Aorta (tissue), 5 donors: ENCODE results near the gene GRHL1. TPM values are rescaled to one million over a fixed set of nuclear protein-coding genes. Genes with fewer than 3 reads are reported as not detected.
A peak's percentile ranks its signal among the peaks of the same experiment; 100 is the strongest.

ENCODE experiments used
- ATAC-seq: fragments of 200-7000 bp; cut with Tn5 transposase; one replicate; pipeline ENCODE4 v1.9.1; 2022; ENCODE audit warnings: moderate library complexity; ENCODE audit not compliant: low FRiP score
- DNase-seq, 2 donors: peaks; one replicate each; pipeline ENCODE4 v3.0.0-alpha.2; 2020
- H3K27ac ChIP-seq, 2 donors: one replicate each; pipeline ENCODE4 v1.5.1; 2013; ENCODE audit warnings: low read length in 2 of 2, mild to moderate bottlenecking in 2 of 2, moderate library complexity in 2 of 2, control low read depth in 1 of 2, inconsistent platforms in 1 of 2, low read depth in 1 of 2
- H3K27me3 ChIP-seq, 2 donors: one replicate each; pipeline ENCODE4 v1.6.1; 2013; ENCODE audit warnings: control low read depth in 1 of 2, low read length in 1 of 2, mild to moderate bottlenecking in 1 of 2, moderate library complexity in 1 of 2; ENCODE audit not compliant: insufficient read depth in 2 of 2, control insufficient read depth in 1 of 2
- H3K36me3 ChIP-seq, 2 donors: one replicate each; pipeline ENCODE4 v1.6.1; 2013; ENCODE audit warnings: control low read depth in 1 of 2, low read length in 1 of 2, mild to moderate bottlenecking in 1 of 2; ENCODE audit not compliant: insufficient read depth in 2 of 2, control insufficient read depth in 1 of 2
- H3K4me1 ChIP-seq, 2 donors: one replicate each; pipeline ENCODE4 v1.6.1; 2013; ENCODE audit warnings: low read length in 2 of 2, control low read depth in 1 of 2, mild to moderate bottlenecking in 1 of 2, moderate library complexity in 1 of 2; ENCODE audit not compliant: insufficient read depth in 2 of 2, control insufficient read depth in 1 of 2
- H3K4me3 ChIP-seq, 2 donors: one replicate each; pipeline ENCODE4 v1.5.1; 2013; ENCODE audit warnings: low read length in 2 of 2, control low read depth in 1 of 2, mild to moderate bottlenecking in 1 of 2
- H3K9me3 ChIP-seq: one replicate; pipeline ENCODE4 v1.6.1; 2013; ENCODE audit warnings: mild to moderate bottlenecking, low read length; ENCODE audit not compliant: control insufficient read depth
- WGBS, 2 donors: extraction: QIAGEN DNeasy Blood & Tissue Kit; methylation state at CpG; one replicate each; pipeline ENCODE4 v1.1.7; 2013; 5-methylcytosine and 5-hydroxymethylcytosine counted together
- intact Hi-C, 2 donors: fragments of 100-400 bp; cut with DNase I; formaldehyde crosslinking; loops; one replicate each; pipeline versions ENCODE4 v1.14.2 to v1.15.0; 2022
- polyA plus RNA-seq, 2 donors: library from polyadenylated mRNA; stranded (reverse); fragments of 200-250 nt; gene quantifications; one replicate each; pipeline ENCODE4 v1.2.3, GENCODE V29; 2013
- total RNA-seq, 2 donors: library from RNA; stranded (reverse); fragmentation: NEBNext Ultra II Directional; extraction: Animal tissue kit (Norgen Biotek cat#: 25700); gene quantifications; one replicate each; pipeline ENCODE4 v1.2.1, GENCODE V29; 2021
- donor health status: healthy with polysubstance abuse.
- donor health status: Bipolar disorder and iron deficiency.
- donor health status: DM: no; HTN: no; CAD: no.
- donor health status: DM: no; HTN: no; CAD: no.
- donor health status: DM: yes; HTN: yes; CAD: no.

The GRHL1 gene
- total and polyA plus RNA-seq, 4 donors, result 0.15 to 2.5 (median 0.90) TPM

DNA sequence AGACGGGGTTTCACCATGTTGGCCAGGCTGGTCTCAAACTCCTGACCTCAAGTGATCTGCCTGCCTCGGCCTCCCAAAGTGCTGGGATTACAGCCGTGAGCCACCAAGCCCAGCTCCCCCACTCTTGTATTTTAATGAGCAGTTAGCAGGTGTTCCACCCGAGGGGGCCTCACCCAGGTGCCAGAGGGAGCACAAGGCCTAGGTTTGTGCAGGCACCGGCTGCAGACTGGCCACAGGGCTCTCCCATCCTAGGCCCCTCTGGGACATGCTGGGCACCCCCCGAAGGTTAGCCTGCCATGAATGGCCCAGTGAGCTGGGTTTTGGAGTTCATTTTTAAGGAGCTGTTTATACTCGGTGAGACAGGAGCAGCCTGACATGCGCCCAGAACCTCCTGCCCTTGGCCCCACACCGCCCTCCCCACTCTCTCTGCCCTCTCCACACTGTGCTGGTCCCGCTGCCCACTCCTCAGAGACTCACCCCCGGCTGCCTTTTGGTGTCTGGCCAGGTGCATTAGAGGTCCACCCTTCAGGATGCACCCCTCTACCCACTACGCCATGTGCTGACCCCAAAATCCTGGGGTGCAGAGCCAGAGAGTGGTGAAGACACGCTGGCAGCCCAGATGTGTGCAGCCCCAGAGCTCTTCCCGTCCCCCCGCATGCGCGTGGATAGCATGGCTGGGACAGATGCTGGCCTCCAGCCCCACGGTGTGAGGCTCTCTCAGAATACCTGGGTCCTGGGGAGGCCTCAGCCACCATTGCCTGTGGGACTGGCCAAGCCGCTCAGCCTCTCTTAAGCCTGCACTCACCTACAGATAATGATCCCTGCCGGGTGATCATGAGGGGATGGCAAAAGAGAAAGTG lies 80.6 kb downstream of the GRHL1 start:
- 93 to 95% methylated on average over 20 of the region's 20 CpGs for WGBS, 2 donors
- no peaks in the 10 kb centered on the region for H3K27me3 ChIP-seq
- H3K4me3 ChIP-seq, result no peak overlapping the region
- H3K4me1 ChIP-seq, result no peaks in the 10 kb centered on the region
- no peak overlapping the region for H3K27ac ChIP-seq
- intact Hi-C loops, result no loop called here
- H3K9me3 ChIP-seq, result no peaks in the 10 kb centered on the region
- no peaks in the 10 kb centered on the region for H3K36me3 ChIP-seq
- peak; percentile 48 to 59 for DNase-seq
- no peak for ATAC-seq

DNA sequence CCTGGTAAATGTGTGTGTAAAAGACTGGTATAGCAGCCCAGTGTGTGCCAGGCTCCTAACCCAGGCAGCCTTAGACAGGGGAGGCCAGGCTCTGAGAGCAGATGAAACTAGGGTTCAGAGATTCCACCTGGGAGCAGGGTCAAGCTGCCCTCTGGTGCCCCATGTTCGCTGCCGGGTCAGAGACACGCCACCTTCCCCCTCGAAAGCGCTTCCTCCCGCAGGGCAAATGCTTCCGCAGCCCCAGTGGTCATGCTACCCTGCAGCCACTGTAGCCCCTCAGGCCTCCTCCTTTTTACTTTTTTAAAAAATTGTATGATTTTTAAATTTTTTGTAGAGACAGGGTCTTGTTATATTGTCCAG lies 81.2 kb downstream of the GRHL1 start:
- no peaks in the 10 kb centered on the region for H3K36me3 ChIP-seq
- H3K9me3 ChIP-seq, result no peaks in the 10 kb centered on the region
- H3K27me3 ChIP-seq, result no peaks in the 10 kb centered on the region
- H3K27ac ChIP-seq, result no peak overlapping the region
- no peaks in the 10 kb centered on the region for H3K4me1 ChIP-seq
- ATAC-seq (no peak), DNase-seq (peak; percentile 30 to 53)
- H3K4me3 ChIP-seq, result no peak overlapping the region
- intact Hi-C loops, result no loop called here
- WGBS, 2 donors, result 97 to 98% methylated on average over 7 of the region's 7 CpGs

DNA sequence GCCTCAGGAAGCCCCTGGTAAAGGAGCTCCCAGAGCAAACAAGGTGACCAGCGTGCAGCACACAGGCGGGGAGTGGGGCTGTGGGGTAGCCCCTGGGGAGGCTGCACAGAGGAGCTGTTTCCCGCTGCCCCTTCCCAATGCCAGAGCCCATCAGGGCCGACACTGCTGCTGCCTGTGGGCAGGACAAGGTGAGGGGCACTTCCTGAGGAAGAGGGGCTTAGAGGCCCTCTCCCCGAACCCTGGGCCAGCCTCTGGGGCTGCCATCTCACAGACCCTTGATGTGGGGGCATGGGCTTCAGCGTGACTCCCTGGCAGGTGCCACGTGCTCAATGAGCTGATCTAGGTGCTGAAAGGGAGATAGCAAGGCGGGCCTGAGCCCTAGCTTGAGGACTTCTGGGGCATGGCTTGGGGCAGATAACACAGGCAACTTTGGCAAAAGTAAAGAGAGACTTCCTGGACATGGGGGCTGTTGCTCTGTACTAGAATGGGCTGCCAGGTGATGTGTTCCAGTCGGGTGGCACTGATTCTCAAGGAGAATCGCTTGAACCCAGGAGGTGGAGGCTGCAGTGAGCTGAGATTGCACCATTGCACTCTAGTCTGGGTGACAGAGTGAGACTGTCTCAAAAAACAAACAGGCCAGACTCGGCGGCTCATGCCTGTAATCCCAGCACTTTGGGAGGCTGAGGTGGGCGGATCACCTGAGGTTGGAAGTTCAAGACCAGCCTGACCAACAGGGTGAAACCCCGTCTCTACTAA lies 81.9 kb downstream of the GRHL1 start:
- Histone ChIP-seq H3K27ac (no peak overlapping the region), H3K4me3 (no peak overlapping the region), H3K9me3 (no peaks in the 10 kb centered on the region), H3K4me1 (no peaks in the 10 kb centered on the region), H3K27me3 (no peaks in the 10 kb centered on the region), H3K36me3 (no peaks in the 10 kb centered on the region)
- peak; percentile 35 to 62 for DNase-seq
- no peak for ATAC-seq
- WGBS, 2 donors, result 87 to 90% methylated on average over 12 to 14 of the region's 14 CpGs
- intact Hi-C loops, result no loop called here

DNA sequence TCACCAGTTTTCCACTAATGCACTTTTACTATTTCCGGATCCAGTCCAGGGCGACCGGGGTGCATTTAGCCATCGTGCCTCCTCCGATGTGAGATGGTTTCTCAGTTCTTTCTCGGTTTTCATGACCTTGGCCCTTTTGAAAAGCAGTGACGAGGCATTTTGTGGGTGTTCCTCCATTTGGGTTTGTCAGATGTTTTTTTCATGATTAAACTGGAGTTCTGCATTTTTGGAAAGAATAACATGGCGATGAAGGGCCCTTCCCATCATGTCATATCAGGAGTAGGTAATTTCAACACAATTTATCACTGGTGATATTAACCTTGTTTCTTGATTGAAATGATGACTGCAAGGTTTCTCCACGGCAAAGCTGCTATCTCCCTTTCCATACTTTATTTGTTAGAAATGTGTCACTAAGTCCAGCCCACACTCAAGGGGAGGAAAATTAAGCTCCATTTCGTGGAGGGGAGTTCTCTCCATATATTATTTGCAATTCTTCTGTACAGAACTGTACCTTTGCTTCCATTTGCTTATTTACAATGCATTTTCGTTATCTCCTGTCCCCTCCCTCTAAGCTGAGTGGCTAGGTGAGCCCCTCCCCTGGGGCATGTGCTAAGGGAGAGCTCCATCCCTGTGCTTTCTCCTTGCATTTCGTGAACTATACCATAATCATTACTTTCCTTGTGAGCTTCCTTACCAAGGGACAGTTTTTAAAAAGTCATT lies 83.0 kb downstream of the GRHL1 start:
- Histone ChIP-seq H3K36me3 (no peaks in the 10 kb centered on the region), H3K4me3 (no peak overlapping the region), H3K9me3 (no peaks in the 10 kb centered on the region), H3K27ac (no peak overlapping the region), H3K27me3 (no peaks in the 10 kb centered on the region), H3K4me1 (no peaks in the 10 kb centered on the region)
- DNase-seq, result peak in 1 of 2 donors; percentile 41
- intact Hi-C loops, result no loop called here
- 88% methylated on average over 12 of the region's 12 CpGs for WGBS, 2 donors
- no peak for ATAC-seq

DNA sequence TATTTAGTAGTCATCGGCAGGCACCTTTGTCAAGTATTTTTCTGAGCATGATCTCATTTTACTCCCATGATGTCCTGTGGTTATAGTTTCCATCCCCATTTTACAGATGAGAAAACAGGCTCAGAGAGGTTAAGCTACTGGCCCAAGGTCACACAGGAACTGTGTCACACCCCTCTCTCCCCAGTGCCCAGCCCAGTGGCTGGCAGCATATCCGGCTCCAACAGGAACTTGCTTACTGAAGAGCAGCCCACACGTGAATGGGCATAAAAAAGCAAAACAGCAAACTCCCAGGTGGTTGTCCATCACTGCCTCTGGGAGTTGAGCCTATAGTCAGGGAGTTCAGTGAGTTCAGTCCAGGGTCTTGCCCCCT lies 83.5 kb downstream of the GRHL1 start:
- Histone ChIP-seq H3K4me1 (no peaks in the 10 kb centered on the region), H3K27ac (no peak overlapping the region), H3K4me3 (no peak overlapping the region), H3K27me3 (no peaks in the 10 kb centered on the region), H3K9me3 (no peaks in the 10 kb centered on the region), H3K36me3 (no peaks in the 10 kb centered on the region)
- no peak for ATAC-seq
- intact Hi-C loops, result no loop called here
- 56 to 66% methylated on average over 3 of the region's 3 CpGs for WGBS, 2 donors
- DNase-seq, result peak; percentile 46 to 53

DNA sequence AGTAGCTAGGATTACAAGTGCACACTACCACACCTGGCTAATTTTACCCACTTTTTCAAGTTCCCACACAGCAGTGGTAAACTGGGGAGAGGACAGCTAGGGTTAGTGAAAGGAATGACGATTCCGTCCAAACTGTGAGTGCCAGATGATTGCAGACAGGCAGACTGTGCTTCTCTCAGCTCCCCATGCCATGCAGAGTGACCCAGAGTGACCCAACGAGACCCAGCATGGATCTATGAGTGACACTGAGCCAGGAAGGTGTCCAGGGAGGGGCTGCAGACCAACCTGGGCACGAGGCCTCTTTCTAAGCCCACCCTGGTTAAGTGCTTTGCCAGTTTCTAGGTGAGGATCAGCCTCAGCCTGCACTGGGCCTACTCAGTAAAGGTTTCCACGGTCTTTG lies 84.1 kb downstream of the GRHL1 start:
- intact Hi-C loops, result no loop called here

DNA sequence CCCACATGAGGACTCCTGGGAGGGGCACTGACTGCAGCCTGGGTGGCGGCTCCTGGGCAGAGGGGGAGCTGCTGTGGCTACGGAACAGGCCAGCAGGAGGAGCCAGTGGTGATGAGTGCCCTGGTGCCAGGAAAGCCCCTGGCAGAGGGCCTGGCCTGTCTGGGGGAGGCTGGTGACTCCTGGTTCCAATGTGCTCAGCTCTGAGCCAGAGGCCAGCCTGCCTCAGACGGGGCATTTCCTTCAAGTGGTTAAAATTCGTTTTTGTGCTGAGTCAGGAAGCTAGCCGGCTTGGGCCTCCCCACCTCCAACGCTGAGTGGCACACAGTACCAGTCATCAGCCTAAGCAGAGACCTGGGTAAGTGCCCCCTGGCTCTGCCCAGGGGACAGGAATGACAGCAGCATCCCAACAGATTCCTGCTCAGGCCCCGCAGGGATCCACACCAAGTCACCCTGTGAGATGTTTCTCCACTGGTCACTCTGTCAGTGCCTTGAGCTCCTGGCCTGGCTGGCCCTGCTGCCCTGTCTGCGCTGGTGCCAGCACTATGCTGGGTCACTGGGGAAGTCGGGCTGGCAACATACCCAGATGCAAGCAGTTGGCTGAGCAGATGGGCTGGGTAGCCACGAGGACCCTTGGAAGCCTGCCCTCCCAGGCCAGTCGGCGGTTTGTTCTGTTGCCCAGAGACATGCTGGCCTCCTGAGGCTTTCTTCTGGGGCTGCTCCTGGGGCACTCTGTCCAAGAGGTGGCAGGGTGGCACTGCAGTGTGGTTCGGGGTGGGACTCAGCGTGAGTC lies 84.8 kb downstream of the GRHL1 start:
- peak; percentile 91 to 96 for DNase-seq
- no peaks in the 10 kb centered on the region for H3K36me3 ChIP-seq
- H3K27ac ChIP-seq, result peak overlapping the region in 1 of 2 donors; percentile 29
- H3K4me1 ChIP-seq, result no peaks in the 10 kb centered on the region
- no peaks in the 10 kb centered on the region for H3K27me3 ChIP-seq
- ATAC-seq, result peak; percentile 87
- intact Hi-C loops, result no loop called here
- 2 to 3% methylated on average over 13 to 14 of the region's 14 CpGs for WGBS, 2 donors
- H3K4me3 ChIP-seq, result no peak overlapping the region
- no peaks in the 10 kb centered on the region for H3K9me3 ChIP-seq

More for the DNA sequence above, 84.1 kb downstream of the GRHL1 start:
- DNase-seq (peak; percentile 42 to 60), ATAC-seq (no peak)
- no peaks in the 10 kb centered on the region for H3K27me3 ChIP-seq
- peak overlapping the region in 1 of 2 donors; percentile 29 for H3K27ac ChIP-seq
- WGBS, 2 donors, result 18 to 22% methylated on average over 5 of the region's 5 CpGs
- H3K9me3 ChIP-seq, result no peaks in the 10 kb centered on the region
- H3K36me3 ChIP-seq, result no peaks in the 10 kb centered on the region
- H3K4me3 ChIP-seq, result no peak overlapping the region
- no peaks in the 10 kb centered on the region for H3K4me1 ChIP-seq

DNA sequence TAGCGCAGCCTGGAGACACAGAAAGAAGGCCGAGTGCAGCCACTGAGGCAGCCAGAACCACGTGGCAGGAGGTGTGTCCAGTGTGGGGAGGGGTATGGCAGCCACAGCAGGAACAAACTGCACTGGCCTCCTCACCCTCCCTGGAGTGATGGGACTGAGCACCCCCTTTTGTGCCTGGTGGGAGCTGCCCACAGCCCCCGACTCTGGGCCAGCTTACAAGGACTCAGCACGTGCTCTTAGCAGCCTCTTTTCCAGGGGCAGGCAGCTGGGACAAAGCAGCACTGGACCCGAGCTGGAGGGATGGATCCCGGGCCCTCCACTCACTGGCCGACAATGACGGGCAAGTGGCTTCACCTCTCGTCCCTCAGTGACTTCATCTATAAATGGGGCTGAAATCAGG lies 86.6 kb downstream of the GRHL1 start:
- H3K27ac ChIP-seq, result no peak overlapping the region
- intact Hi-C loops, result no loop called here
- WGBS, 2 donors, result 83 to 88% methylated on average over 10 of the region's 10 CpGs

More for the DNA sequence above, 86.6 kb downstream of the GRHL1 start:
- Histone ChIP-seq H3K4me1 (no peaks in the 10 kb centered on the region), H3K27me3 (no peaks in the 10 kb centered on the region), H3K4me3 (no peak overlapping the region), H3K36me3 (no peaks in the 10 kb centered on the region), H3K9me3 (no peaks in the 10 kb centered on the region)
- ATAC-seq (no peak), DNase-seq (peak; percentile 42 to 68)
